Vagina (tissue), 2 donors: ENCODE measurements around the gene LMO7.

ENCODE experiments used
- POLR2AphosphoS5 ChIP-seq, 2 donors: sonication (generic); formaldehyde crosslinking; IDR thresholded peaks; one replicate each; pipeline ENCODE4 v1.9.0; 2017; ENCODE audit warnings: antibody characterized with exemption in 2 of 2, mild to moderate bottlenecking in 2 of 2, low read depth in 1 of 2; ENCODE audit not compliant: insufficient read depth in 1 of 2
- TF ChIP-seq, protein P1 (sequence below), 3 experiments: fragments of 450-650 bp in 2 of 3; fragments of 200-600 bp in 1 of 3; sonication (generic) in 1 of 3; IDR thresholded peaks; one replicate each; pipeline ENCODE4 v1.5.1; 2017 to 2019; ENCODE audit warnings: antibody characterized with exemption in 3 of 3, mild to moderate bottlenecking in 2 of 3, moderate library complexity in 2 of 3

DNA sequence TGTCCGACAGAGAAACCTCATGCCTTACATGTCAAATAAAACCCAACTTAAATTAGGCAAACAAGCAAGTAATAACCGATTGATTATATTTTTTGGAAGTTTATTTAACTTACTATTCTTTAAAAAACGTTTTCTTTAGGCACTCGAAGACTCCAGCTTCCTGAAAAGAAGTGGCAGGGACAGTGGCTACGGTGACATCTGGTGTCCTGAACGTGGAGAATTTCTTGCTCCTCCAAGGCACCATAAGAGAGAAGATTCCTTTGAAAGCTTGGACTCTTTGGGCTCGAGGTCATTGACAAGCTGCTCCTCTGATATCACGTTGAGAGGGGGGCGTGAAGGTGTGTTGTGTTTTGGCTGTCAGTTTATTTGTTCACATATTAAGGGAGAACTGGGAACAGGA lies 164.4 kb downstream of the LMO7 start:
- TF ChIP-seq, protein P1, sequence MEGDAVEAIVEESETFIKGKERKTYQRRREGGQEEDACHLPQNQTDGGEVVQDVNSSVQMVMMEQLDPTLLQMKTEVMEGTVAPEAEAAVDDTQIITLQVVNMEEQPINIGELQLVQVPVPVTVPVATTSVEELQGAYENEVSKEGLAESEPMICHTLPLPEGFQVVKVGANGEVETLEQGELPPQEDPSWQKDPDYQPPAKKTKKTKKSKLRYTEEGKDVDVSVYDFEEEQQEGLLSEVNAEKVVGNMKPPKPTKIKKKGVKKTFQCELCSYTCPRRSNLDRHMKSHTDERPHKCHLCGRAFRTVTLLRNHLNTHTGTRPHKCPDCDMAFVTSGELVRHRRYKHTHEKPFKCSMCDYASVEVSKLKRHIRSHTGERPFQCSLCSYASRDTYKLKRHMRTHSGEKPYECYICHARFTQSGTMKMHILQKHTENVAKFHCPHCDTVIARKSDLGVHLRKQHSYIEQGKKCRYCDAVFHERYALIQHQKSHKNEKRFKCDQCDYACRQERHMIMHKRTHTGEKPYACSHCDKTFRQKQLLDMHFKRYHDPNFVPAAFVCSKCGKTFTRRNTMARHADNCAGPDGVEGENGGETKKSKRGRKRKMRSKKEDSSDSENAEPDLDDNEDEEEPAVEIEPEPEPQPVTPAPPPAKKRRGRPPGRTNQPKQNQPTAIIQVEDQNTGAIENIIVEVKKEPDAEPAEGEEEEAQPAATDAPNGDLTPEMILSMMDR (IDR thresholded peaks at IDR 0.05), result no peak
- no peak for TF ChIP-seq POLR2AphosphoS5 (IDR thresholded peaks at IDR 0.05; ENCODE audit: insufficient read depth in 1 of 2, low read depth in 1 of 2)
